Measurements from ENCODE around the gene RBMS3.
"Not testable (repeated sequence)": the region's sequence is repeated elsewhere in the genome, so short reads cannot be mapped to it uniquely, and the experiment has no call there.

Gene RBMS3

GRCh38 chr3:29618395-29619282, 337.8 kb downstream of the RBMS3 start:
- no peak for DNase-seq (ENCODE audit: low read depth)

- DNase-seq (ENCODE audit: low read depth) = no peak
These were observed 338.8 kb downstream of the RBMS3 start for GRCh38 chr3:29619676-29620075.

GRCh38 chr3:29627136-29628117, 346.6 kb downstream of the RBMS3 start:
- DNase-seq (ENCODE audit: low read depth) = no peak

- DNase-seq (ENCODE audit: low read depth) = no peak
These were observed 347.9 kb downstream of the RBMS3 start for GRCh38 chr3:29628795-29629194.

- DNase-seq (ENCODE audit: low read depth) = no peak
These were observed 355.0 kb downstream of the RBMS3 start for GRCh38 chr3:29635888-29636287.

- DNase-seq (ENCODE audit: low read depth) = no peak
These were observed 356.2 kb downstream of the RBMS3 start for GRCh38 chr3:29637068-29637467.

GRCh38 chr3:29639578-29640290, 358.9 kb downstream of the RBMS3 start:
- no peak for DNase-seq (ENCODE audit: low read depth)

GRCh38 chr3:29642393-29643033, 361.6 kb downstream of the RBMS3 start:
- DNase-seq (ENCODE audit: low read depth) = no peak

GRCh38 chr3:29643034-29643425, 362.2 kb downstream of the RBMS3 start:
- DNase-seq (ENCODE audit: low read depth) = no peak

GRCh38 chr3:29644261-29644660, 363.4 kb downstream of the RBMS3 start:
- DNase-seq (ENCODE audit: low read depth) = no peak

GRCh38 chr3:29644956-29645636, 364.2 kb downstream of the RBMS3 start:
- DNase-seq (ENCODE audit: low read depth) = no peak

GRCh38 chr3:29646043-29646442, 365.2 kb downstream of the RBMS3 start:
- DNase-seq (ENCODE audit: low read depth) = no peak

GRCh38 chr3:29649815-29650547, 369.1 kb downstream of the RBMS3 start:
- no peak for DNase-seq (ENCODE audit: low read depth)

- no peak for DNase-seq (ENCODE audit: low read depth)
These were observed 372.8 kb downstream of the RBMS3 start for GRCh38 chr3:29653680-29654079.

- no peak for DNase-seq (ENCODE audit: low read depth)
These were observed 374.3 kb downstream of the RBMS3 start for GRCh38 chr3:29655015-29655747.

- DNase-seq (ENCODE audit: low read depth) = no peak
These were observed 384.8 kb downstream of the RBMS3 start for GRCh38 chr3:29665688-29666087.

GRCh38 chr3:29668233-29668632, 387.4 kb downstream of the RBMS3 start:
- no peak for DNase-seq (ENCODE audit: low read depth)

GRCh38 chr3:29668728-29669127, 387.9 kb downstream of the RBMS3 start:
- DNase-seq (ENCODE audit: low read depth) = no peak

GRCh38 chr3:29670476-29670875, 389.6 kb downstream of the RBMS3 start:
- DNase-seq (ENCODE audit: low read depth) = not testable (repeated sequence)

GRCh38 chr3:29677421-29677820, 396.6 kb downstream of the RBMS3 start:
- no peak for DNase-seq (ENCODE audit: low read depth)
